ENCODE results near the gene APOA5. TPM values are rescaled to one million over a fixed set of nuclear protein-coding genes. Genes with fewer than 3 reads are reported as not detected.

The APOA5 gene
- total RNA-seq, 3 donors from 2014 or later: not detected

DNA sequence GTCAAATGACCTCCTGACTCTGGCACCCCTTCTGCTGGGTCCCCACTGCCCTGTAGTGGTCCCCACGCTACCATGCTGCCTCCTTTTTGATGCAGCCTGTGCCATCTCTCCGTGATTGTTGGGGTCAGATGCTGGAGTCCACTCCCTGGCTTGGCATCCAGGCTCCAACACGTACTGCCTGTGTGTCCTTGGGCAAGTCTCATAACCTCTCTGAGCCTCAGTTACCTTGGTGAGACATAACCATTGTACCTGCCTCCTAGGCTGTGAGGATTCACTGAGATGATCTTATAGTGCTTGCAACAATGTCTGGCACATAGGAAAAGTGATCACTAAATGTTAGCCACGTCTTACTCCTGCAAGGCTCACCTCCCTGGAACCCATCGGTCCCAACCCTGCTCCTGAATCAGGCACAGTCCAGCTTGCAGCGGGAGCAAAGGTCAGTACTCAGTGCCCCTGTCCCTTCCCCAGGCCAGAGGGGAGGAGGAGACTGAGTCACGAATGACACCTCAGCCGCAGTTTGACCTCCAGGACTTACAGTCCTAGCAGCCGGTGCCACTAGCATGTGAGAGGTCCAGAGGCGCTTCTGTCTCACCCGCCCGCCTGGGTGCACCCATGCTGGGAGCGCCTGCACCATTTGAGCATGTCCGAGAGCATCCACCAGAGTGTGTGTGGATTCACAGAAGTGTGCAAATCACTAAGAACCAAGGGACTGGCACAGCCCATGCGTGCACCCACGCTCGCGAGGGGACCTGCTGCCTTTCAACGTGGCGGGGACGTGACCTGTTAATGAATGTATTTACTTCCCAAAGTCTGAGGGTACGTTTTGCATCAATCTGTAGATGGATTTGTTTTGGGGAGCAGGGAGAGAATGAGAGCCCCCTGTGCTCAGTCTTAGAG, 34.4 kb upstream of the APOA5 start:
- Histone ChIP-seq H3K27me3 (no peaks in the 10 kb centered on the region), H3K9me3 (no peaks in the 10 kb centered on the region), H3K4me3 (no peak overlapping the region), H3K36me3 (no peaks in the 10 kb centered on the region), H3K27ac (no peak overlapping the region), H3K4me1 (no peaks in the 10 kb centered on the region)
- TF ChIP-seq POLR2AphosphoS5 (IDR thresholded peaks at IDR 0.05) (no peak), POLR2A (IDR thresholded peaks at IDR 0.05) (no peak)
- TF ChIP-seq, protein P1, sequence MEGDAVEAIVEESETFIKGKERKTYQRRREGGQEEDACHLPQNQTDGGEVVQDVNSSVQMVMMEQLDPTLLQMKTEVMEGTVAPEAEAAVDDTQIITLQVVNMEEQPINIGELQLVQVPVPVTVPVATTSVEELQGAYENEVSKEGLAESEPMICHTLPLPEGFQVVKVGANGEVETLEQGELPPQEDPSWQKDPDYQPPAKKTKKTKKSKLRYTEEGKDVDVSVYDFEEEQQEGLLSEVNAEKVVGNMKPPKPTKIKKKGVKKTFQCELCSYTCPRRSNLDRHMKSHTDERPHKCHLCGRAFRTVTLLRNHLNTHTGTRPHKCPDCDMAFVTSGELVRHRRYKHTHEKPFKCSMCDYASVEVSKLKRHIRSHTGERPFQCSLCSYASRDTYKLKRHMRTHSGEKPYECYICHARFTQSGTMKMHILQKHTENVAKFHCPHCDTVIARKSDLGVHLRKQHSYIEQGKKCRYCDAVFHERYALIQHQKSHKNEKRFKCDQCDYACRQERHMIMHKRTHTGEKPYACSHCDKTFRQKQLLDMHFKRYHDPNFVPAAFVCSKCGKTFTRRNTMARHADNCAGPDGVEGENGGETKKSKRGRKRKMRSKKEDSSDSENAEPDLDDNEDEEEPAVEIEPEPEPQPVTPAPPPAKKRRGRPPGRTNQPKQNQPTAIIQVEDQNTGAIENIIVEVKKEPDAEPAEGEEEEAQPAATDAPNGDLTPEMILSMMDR (IDR thresholded peaks at IDR 0.05): no peak
- intact Hi-C loops (cut with DNase I; ENCODE audit: low total_unique reads): no loop called here
- no peak for DNase-seq (ENCODE audit: low spot score in 2 of 2)

DNA sequence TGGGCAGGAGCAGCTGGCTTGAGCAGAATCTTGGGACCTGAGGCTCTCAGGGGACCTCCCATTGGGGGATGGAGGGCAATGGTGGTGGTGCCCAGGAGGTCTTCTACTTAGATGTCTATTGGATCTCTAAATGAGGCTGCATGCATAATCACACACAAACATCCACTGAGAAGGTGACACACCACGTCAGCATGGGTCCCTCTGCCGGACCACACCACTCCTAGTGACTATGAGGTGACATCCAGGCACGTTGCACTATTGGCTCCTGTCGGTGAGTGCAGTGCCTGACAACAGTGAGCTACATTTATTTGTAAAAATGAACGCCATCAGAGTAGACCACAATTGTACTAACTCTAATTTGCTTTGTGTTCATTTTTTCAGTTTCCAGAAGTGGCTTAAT, 33.8 kb upstream of the APOA5 start:
- Histone ChIP-seq H3K4me1 (no peaks in the 10 kb centered on the region), H3K9me3 (no peaks in the 10 kb centered on the region), H3K27ac (no peak overlapping the region), H3K36me3 (no peaks in the 10 kb centered on the region), H3K4me3 (no peak overlapping the region), H3K27me3 (no peaks in the 10 kb centered on the region)
- no peak for DNase-seq (ENCODE audit: low spot score in 2 of 2)
- intact Hi-C loops (cut with DNase I; ENCODE audit: low total_unique reads): no loop called here
- TF ChIP-seq POLR2A (IDR thresholded peaks at IDR 0.05) (no peak), POLR2AphosphoS5 (IDR thresholded peaks at IDR 0.05) (no peak)
- TF ChIP-seq, protein P1 (IDR thresholded peaks at IDR 0.05): no peak

DNA sequence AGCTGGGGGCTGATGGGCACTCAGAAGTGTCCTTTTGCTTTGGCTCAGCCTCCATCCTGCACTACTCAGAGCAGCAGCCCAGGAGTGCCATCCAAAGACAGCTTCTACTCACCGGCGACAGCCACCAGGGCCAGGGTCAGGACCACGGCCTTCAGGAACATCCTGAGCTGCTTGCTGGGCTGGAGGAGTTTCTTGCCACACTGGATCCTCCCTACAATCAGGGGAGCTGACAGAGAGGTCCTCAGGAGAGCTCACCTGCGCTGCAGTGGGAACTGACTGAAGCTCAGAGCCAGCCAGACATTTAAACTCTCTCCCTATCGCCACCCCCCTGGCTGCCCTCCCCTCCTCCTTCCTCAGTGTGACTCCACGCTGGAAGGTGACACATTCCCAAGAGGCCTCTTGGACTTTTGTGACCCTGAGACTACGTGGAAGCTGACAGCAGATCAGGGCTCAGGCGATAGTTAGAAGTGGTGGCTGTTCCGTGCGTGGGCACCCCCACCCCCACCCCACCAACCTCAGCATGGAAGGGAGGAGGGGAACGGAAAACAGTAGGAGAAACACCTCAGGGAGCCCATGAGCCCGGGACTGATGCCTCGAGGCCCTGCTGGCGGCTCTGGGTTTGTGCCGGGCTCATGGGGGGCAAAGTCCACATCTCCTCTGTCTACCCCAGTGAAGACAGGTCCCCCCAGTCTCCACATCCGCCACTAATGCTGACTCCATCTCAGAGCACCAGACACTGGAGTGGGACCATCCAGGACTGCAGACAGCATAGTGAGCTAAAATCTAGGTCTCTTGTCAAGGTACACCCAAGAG, 31.6 kb upstream of the APOA5 start, which contains the start of gene APOA4:
TSS of gene APOA4 (minus strand) at position 274 of the 813 bp plus-strand sequence. CDS start at position 161, 113 bp downstream.
- no peak within 1 kb of the TSS for H3K4me3 ChIP-seq
- no peaks in the 10 kb centered on the region for H3K36me3 ChIP-seq
- DNase-seq (ENCODE audit: low spot score in 2 of 2): no peak
- H3K4me1 ChIP-seq: no peaks in the 10 kb centered on the region
- intact Hi-C loops (cut with DNase I; ENCODE audit: low total_unique reads): no loop called here
- TF ChIP-seq, protein P1 (IDR thresholded peaks at IDR 0.05): no peak
- TF ChIP-seq POLR2AphosphoS5 (IDR thresholded peaks at IDR 0.05) (no peak), POLR2A (IDR thresholded peaks at IDR 0.05) (no peak)
- H3K27ac ChIP-seq: no peak within 1 kb of the TSS
- H3K27me3 ChIP-seq: no peaks in the 10 kb centered on the region
- no peaks in the 10 kb centered on the region for H3K9me3 ChIP-seq

DNA sequence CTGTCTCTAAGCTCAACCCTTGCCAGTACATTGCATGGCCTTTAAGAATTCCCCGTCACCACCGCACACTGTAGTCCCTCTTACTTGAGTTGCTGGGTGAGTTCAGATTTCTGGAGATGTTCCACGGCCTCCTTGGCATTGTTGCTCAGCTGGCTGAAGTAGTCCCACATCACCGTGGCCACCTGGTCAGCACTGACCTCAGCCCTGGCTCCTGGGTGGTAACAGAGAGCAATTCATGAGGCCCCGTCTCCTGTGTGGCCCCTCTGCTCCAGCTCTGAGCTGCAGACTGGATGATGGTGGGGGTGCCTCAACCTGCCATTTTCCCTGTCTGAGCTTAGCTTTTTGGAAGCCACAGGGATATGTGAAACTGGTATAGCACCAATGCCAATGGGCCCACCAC, 30.9 kb upstream of the APOA5 start:
- TF ChIP-seq, protein P1 (IDR thresholded peaks at IDR 0.05): no peak
- no peak for TF ChIP-seq POLR2A (IDR thresholded peaks at IDR 0.05)
- no peak for TF ChIP-seq POLR2AphosphoS5 (IDR thresholded peaks at IDR 0.05)
- intact Hi-C loops (cut with DNase I; ENCODE audit: low total_unique reads): no loop called here
- H3K9me3 ChIP-seq: no peaks in the 10 kb centered on the region
- no peak overlapping the region for H3K4me3 ChIP-seq
- no peaks in the 10 kb centered on the region for H3K4me1 ChIP-seq
- no peak overlapping the region for H3K27ac ChIP-seq
- no peaks in the 10 kb centered on the region for H3K36me3 ChIP-seq
- no peaks in the 10 kb centered on the region for H3K27me3 ChIP-seq
- no peak for DNase-seq (ENCODE audit: low spot score in 2 of 2)

All from breast epithelium (tissue), 4 donors.